ENCODE results near the gene DCLK3.
A peak's percentile ranks its signal among the peaks of the same experiment; 100 is the strongest.

Gene DCLK3

GRCh38 chr3:36765104-36765503 lies 751 bp upstream of the DCLK3 start:
- no peak for DNase-seq

- no peak for DNase-seq
Observed at GRCh38 chr3:36764704-36765038, 318 bp upstream of the DCLK3 start.

GRCh38 chr3:36762918-36763849 lies 1.2 kb downstream of the DCLK3 start:
- DNase-seq = no peak

- DNase-seq = no peak
Observed at GRCh38 chr3:36761779-36762178, 2.6 kb downstream of the DCLK3 start.

GRCh38 chr3:36756269-36756668 lies 8.1 kb downstream of the DCLK3 start:
- DNase-seq = no peak

GRCh38 chr3:36751326-36751725 lies 13.0 kb downstream of the DCLK3 start:
- no peak for DNase-seq

GRCh38 chr3:36750737-36751136 lies 13.6 kb downstream of the DCLK3 start:
- no peak for DNase-seq

GRCh38 chr3:36744763-36745162 lies 19.6 kb downstream of the DCLK3 start:
- DNase-seq = no peak

GRCh38 chr3:36743826-36744225 lies 20.5 kb downstream of the DCLK3 start:
- DNase-seq = no peak

GRCh38 chr3:36741285-36741684 lies 23.1 kb downstream of the DCLK3 start:
- DNase-seq = no peak

GRCh38 chr3:36740787-36741186 lies 23.6 kb downstream of the DCLK3 start:
- no peak for DNase-seq

- DNase-seq = no peak
Observed at GRCh38 chr3:36738702-36739101, 25.7 kb downstream of the DCLK3 start.

- no peak for DNase-seq
Observed at GRCh38 chr3:36736301-36736700, 28.1 kb downstream of the DCLK3 start.

GRCh38 chr3:36734742-36735141 lies 29.6 kb downstream of the DCLK3 start:
- DNase-seq = no peak

GRCh38 chr3:36733723-36734122 lies 30.6 kb downstream of the DCLK3 start:
- DNase-seq = no peak

- no peak for DNase-seq
Observed at GRCh38 chr3:36733162-36733696, 31.1 kb downstream of the DCLK3 start.

- no peak for DNase-seq
Observed at GRCh38 chr3:36730966-36731365, 33.4 kb downstream of the DCLK3 start.

- DNase-seq = peak; percentile 3
Observed at GRCh38 chr3:36729204-36730056, 34.9 kb downstream of the DCLK3 start.

- no peak for DNase-seq
Observed at GRCh38 chr3:36714343-36715086, 49.8 kb downstream of the DCLK3 start.

GRCh38 chr3:36713904-36714303 lies 50.4 kb downstream of the DCLK3 start:
- no peak for DNase-seq

GRCh38 chr3:36710606-36711005 lies 53.7 kb downstream of the DCLK3 start:
- no peak for DNase-seq

- DNase-seq = no peak
Observed at GRCh38 chr3:36709826-36710365, 54.5 kb downstream of the DCLK3 start.

- DNase-seq = no peak
Observed at GRCh38 chr3:36709281-36709680, 55.1 kb downstream of the DCLK3 start.
